Stimulated activated naive CD8-positive, alpha-beta T cell treated with anti-CD3 and anti-CD28 coated beads, Interleukin-15, Interleukin-2, amounts not matched to agents 100 U/mL and 50 U/mL, for 24 hours (primary cell): ENCODE measurements around the gene SULT1E1.

ENCODE experiments used
- ATAC-seq: fragments of 150-1000 bp; cut with Tn5 transposase; one replicate; pipeline ENCODE4 v1.10.0; 2021
- DNase-seq: peaks from one replicate; pipeline ENCODE4 v3.0.0; 2021

Gene SULT1E1

DNA sequence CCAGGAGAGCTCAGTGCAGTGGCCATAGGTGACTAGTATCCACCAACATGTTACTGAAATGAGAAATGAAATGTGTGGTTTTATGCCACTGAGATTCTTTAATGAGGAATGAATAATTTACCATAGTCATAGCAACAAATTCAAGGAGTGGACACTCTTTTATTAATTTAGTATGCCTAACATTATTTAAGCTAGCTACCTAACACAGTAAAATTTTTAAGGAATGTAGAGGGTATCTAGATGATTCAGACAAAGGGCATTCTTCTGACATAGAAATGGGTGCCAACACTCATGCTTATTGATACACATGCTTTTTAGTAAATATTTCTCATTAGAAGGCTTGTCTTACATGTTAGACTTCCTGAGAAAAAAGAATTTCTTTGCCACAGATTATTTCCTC is 66.2 kb downstream of the SULT1E1 start:
- no peak for DNase-seq
- ATAC-seq = no peak
